GM21390 (cell line): Measurements from ENCODE around the gene DUSP16.
A peak's percentile ranks its signal among the peaks of the same experiment; 100 is the strongest.
"Not testable (repeated sequence)": the region's sequence is repeated elsewhere in the genome, so short reads cannot be mapped to it uniquely, and the experiment has no call there.

Source experiments
- ATAC-seq: cut with Tn5 transposase; IDR thresholded peaks from one replicate; pipeline ENCODE4 v1.9.1; 2021; ENCODE audit not compliant: unreplicated experiment

The DUSP16 gene

DNA sequence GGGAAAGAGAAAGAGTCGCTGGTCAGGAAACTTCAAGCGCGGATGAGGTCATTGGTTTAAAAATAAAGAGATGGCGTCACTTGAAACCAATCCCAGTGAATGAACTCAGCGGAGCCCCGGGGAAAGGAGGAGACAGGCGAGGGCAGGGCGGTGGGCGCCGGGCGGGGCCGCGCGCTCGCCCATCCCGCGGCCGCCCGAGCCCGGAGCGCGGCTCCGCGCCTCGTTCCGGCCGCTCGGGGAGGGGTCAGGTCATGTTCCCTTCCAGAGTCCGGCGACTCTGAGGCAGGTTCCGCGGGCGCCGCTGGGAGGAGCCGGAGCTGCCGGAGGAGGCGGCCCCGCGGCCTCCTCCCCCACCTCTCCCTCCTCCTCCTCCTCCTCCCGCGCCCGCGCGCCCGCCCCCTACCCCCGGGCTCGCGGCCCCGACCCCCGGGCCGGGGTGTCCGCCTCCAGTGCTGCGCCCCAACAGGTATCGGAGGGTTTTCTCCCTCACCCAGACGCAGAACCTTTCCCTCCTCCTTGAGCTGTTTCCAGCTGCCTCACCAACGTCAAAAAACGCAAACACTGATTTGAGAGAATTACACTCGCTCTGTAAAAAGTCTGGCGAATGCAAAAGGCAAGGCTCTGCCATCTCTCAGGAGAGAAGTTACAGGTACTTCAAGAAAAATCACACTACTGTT lies at the start of gene DUSP16:
Gene DUSP16 (minus strand): TSS at position 279 of the 677 bp plus-strand sequence. CDS start 41,765 bp downstream, outside the sequence.
- peak; percentile 78 for ATAC-seq

DNA sequence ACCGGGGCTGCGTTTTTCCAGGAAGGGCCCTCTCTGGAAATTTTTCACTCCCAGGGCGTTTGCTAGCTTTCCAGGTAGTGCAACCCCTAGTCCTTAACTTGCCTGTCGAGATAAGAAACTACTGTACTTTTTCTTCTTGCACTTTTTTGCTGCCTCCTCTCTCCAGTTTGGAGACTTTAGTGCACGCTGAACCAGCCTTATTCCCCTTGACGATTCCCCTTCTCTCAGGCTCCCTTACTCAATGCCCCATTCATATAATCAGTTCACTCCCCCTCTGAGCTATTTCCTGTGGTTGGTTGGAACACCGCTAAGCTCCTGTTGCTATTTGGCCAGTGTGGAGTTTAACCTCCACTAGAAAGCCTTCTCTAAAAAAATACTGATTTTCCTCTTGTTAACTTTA lies 49.7 kb upstream of the DUSP16 start:
- no peak for ATAC-seq

- ATAC-seq, result peak; percentile 78
These were observed 49.0 kb upstream of the DUSP16 start, which contains the start of gene CREBL2 for GRCh38 chr12:12611512-12612306. Gene CREBL2 (plus strand): TSS chr12:12611876. CDS start chr12:12612173, 297 bp downstream.

DNA sequence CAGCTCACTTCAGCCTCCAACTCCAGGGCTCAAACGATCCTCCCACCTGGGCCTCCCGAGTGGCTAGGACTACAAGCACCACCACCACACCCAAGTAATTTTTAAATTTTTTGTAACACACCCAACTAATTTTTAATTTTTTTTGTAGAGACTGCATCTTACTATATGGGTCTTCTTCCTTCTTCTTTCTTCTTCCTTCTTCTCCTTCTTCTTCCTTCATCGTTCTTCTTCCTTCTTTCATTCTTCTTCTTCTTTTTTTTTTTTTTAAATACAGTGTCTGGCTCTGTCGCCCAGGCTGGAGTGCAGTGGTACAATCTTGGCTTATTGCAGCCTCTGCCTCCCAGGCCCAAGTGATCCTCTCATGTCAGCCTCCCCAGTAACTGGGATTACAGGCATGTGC lies 48.0 kb upstream of the DUSP16 start:
- no peak for ATAC-seq

DNA sequence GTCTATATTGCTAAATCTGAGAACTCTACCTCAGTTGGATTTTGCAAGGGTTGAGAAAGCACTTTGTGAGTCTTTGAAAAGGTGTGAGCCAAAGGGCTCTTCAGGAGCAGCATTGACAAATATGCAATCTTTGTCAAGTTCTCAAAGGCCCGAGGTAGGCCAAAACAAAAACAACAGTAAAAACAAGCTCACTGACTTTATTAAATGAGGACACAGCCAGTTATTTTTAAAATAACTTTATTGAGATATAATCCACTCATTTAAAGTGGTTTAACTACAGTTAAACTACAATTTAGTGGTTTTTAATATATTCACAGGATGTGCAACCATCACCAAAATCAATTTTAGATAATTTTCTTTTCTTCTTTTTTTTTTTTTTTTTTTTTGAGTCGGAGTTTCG lies 47.0 kb upstream of the DUSP16 start:
- no peak for ATAC-seq

- no peak for ATAC-seq
These were observed 45.9 kb upstream of the DUSP16 start for GRCh38 chr12:12608557-12608957.

- ATAC-seq, result no peak
These were observed 44.3 kb upstream of the DUSP16 start for GRCh38 chr12:12606781-12607589.

GRCh38 chr12:12604740-12605139 lies 42.1 kb upstream of the DUSP16 start:
- no peak for ATAC-seq

DNA sequence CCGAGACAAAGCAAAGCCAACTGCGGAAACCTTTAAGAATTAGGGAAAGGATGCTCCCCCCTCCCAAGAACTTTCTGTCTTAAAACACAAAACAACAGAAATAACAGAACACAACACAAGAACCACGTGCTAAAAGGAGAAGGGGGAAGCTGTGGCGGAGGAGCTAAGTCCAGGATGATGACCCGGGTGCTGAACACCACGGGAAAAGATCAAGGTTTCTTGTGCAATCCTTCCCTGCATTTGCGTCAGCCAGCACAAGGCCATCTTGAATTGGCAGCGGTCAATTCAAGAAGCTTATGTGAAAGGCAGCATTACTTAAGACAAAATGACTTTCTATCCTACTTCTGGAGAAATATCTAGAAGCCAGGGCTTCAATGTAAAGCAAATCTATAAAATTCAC lies 38.0 kb upstream of the DUSP16 start:
- no peak for ATAC-seq

DNA sequence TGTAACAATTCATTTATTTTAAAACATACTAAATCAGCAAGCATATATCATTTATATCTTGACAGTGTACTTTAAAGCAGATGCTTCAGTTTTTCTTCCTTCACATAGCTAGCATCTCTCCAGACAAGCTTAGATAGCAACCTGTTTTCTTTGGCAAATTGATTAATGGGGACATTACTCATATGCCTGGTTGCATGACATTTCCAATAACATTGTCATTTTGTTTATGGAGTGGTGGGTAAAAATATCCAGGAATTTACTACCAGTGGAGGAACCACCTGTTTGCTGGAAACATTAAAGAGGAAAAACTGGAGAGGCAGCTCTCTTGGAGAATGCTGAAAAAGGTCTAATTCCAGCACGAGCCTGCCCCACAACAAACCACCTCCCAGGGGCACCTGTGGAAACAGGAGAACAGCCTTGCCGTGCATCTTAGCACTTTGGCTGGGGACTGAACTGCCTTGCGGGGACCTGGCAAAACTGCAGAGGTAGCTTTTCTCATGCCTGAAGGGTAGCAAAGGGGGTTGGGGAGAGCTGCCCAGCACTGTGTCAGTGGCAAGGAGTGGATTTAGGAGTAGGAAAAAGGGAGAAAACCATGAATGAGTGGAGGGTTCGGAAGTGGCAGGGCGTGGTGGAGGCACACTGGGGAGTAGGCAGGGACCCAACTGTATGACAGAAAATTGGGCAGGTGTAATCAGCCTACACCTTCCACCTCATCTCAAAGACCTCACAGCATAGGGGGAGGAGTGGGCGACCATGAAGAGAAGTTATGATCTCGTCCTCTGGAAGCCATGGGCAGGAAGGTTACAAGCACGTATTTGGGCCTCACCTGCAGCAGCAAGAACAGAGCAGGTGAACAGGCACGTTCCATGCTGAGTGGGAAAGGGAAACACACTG lies 37.3 kb upstream of the DUSP16 start:
- ATAC-seq, result no peak

DNA sequence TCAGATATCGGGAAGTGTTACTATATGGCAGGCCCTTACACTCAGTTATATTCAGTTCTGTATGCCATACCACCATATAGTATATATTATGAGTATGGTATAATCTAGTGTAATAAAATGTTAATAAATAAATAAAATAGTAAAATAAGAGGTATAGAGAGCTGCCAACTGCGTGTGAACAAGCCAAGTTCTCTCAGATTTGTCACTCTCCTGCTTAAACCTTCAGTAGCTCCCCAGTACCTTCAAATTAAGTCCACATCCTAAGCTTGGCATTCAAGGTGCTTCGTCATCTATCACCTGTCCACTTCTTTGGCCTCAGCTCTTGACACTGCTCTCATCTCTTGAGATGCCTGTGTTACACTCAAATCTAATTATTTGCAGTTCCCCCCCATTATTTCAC lies 36.2 kb upstream of the DUSP16 start:
- no peak for ATAC-seq

DNA sequence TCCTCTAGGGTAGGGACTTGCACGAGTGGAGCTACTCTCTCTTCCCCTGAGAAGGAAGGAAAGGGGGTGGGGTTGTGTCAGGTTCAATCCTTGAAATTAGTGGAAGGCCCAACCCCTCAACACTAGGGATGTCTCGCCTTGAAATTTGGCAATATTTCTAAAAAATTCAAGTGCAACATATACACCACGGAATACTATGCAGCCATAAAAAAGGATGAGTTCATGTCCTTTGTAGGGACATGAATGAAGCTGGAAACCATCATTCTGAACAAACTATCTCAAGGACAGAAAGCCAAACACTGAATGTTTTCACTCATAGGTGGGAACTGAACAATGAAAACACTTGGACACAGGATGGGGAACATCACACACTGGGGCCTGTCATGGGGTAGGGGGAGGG lies 33.9 kb upstream of the DUSP16 start:
- not testable (repeated sequence) for ATAC-seq

DNA sequence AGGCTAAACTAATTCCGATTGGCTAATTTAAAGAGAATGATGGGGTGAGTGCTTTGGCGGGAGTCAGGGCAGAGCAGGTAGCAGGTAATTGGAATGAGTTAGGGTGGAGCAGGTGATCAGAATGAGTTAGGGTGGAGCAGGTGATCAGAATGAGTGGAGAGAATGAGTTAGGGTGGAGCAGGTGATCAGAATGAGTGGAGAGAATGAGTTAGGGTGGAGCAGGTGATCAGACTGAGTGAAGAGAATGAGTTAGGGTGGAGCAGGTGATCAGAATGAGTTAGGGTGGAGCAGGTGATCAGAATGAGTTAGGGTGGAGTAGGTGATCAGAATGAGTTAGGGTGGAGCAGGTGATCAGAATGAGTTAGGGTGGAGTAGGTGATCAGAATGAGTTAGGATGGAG lies 33.3 kb upstream of the DUSP16 start:
- ATAC-seq, result not testable (repeated sequence)

- ATAC-seq, result no peak
These were observed 30.3 kb upstream of the DUSP16 start for GRCh38 chr12:12592930-12593329.

- no peak for ATAC-seq
These were observed 28.3 kb upstream of the DUSP16 start for GRCh38 chr12:12590961-12591360.

- not testable (repeated sequence) for ATAC-seq
These were observed 25.8 kb upstream of the DUSP16 start for GRCh38 chr12:12588436-12588835.

DNA sequence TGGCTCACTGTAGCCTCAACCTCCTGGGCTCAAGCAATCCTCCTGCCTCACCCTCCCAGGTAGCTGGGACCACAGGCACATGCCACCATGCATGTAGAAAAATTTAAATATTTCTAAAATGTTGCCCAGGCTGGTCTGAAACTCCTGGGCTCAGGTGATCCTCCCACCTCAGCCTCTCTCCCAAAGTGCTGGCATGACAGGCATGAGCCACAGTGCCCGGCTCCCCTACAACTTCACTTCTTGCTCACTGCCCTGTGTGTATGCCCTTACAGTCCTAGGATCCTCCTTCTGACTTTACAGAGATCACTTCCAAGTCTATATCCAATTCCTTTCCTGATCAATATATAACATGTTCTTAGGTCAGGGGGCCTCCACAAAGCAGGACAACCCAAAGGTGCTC lies 25.2 kb upstream of the DUSP16 start:
- ATAC-seq, result no peak

DNA sequence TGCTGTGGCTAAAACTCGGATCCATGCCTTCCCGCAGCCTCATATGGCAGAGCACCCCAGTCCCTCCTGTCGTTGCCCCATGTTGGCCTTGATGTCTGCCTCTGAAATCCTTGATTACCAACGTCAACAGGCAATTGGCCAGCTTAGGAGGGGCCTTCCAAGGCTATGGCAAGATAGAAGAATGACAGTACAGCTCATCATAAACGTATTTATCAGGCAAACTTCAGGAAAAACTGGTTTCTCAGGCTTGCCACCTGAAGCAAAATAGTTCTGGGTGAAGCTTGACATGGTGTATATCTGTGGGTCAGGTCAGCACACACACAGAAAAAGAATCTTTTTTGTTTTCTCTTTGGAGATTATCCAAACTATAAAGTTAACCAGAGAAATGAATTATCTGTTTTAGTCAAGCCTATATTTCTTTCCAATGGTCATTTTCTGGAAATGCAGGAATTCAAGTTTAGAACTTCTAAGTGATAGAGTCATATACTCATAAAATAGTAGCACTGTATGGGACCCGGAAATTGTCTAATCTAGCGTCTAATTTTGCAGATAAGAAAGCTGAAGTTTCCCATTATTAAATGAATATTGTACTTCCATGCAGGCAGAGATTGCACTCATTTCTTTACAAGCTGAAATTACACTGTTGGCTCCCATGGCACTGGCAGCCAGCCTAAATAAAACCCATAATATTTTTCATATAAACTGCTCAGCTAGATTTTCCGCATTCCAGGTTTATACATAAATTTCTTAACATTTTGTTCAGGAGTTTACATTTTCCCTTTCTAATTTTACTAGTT lies 24.4 kb upstream of the DUSP16 start:
- no peak for ATAC-seq

DNA sequence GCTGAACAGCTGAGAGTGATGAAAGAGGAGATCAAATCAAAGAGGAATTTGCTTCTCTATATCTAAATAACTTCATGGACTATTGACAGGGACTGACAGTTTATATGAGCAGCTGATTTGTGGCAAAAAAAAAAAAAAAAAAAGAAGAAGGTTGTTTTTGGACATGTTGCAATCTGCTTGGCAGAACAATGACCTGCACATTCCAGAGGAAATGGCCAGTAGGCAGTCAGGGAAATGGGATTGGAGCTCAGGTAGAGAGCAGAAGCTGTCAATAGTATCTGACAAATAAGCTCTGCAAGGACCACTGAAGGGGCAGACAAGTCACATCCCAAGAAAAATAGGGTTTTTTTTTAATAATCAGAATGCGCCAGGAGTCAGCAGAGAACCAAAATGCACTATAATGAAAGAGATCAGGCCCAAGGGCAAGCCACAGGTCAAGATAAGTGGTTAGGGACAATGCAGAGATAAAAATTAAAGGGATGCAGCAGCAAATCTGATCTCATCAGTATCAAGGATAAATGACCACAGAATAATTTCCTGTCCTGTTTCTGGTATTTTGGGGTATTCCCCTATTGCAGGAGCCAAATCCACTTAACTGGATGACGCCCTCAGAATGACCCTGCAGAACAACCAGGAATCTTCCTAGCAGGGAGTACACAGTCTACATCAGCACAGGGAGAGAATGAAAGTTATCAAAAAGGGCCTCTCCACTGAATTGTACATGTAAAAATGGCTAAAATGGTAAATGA lies 22.6 kb upstream of the DUSP16 start:
- no peak for ATAC-seq
